ENCODE data around the gene CPLX1.
"Not testable (repeated sequence)": the region's sequence is repeated elsewhere in the genome, so short reads cannot be mapped to it uniquely, and the experiment has no call there.

CPLX1 gene

DNA sequence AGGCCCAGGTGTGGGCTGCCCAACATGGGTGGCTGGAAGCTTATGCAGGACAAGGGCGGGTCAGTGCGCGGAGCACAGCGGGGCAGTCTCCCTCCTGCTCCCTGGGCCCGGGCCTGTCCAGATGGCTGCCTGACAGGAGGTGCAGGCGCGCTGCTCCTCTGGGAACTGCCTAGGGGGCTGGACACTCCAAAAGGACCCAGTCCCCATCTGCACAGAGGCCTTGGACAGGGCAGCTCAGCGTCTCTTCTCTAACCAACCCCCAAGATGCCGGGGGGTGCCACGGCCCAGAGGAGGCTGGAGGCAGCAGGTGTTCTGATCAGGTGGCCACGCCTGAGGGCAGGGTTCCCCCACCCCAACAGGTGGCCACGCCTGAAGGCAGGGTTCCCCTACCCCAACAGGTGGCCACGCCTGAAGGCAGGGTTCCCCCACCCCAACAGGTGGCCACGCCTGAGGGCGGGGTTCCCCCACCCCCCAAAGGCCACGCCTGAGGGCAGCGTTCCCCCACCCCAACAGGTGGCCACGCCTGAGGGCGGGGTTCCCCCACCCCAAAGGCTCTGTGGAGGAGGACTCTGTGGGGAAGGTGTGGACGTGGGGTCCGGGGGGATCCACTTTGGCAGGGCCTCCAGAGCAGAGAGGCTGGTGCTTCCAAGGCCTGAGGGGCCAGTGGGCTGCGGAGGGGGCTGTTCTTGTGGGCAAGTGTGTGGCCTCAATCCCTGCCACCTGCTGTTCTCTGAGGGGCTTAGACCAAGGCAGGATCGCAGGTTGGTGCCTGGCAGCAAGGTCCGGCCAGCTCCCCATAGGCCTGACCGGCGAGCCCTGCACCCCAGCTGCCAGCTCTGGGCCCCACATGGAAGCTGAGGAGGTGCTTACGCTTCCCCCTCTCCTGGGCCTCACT is 36.1 kb downstream of the CPLX1 start:
- DNase-seq = no peak

DNA sequence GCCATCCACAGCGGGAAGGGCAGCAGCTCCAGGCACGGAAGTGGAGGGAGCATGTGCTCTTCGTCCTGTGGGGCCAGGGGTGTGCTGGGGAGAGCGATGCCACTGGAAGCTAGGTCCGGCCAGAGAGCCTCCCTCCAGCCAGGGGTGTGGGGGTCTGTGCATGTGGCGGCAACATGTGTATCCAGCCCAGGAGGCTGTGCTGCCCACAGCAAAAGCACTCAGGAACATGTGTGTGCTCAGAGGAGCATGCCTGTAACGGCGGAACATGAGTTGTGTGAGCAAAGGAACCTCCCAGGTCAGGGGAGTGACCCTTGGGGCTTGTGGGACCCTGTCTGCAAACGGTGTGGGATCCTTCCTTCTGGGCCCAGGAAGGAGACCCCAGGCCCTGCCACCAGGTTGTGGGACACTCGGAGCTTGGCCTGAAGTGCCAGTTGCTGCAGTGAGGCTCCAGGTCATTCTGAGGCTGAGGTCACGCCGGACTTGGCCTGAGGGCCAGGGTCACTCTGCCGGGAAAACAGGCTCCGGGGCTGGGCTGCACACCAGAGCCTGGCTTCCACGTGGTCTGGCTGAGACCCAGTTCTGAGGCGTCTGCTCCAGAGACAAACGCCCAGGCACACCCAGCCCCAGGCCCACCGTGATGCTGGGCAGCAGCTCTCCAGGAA is 37.2 kb downstream of the CPLX1 start:
- DNase-seq = no peak

DNA sequence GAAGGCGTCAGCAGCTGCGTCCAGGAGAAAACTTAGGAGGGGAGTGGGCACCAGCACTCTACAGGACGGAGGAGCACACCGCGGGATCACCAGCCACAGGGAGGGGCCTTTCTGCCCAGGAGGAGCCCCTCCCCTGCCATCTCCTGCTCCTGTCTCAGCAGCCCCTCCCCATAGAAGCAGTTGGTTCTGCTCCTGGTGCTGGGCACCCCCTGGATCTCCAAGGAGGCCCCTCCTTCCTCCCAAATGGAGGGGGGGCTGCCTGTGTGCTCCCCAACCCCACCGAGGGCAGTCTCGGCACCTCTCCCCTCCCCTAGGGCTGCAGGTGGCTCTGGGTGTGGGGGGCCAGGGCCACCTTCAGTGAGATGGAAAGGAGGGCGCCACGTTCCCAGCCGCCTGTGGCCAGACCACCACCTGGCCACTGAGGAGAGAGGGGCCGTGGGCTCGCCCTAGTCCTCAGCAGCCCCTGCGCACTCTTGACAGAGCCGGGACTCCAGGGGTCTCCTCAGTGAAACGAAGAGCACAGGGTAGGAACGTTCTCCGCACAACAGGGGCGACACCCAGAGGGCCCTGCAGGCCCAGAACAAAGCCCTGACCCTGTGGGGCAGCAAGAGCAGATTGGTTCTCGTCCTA is 37.8 kb downstream of the CPLX1 start:
- no peak for DNase-seq

DNA sequence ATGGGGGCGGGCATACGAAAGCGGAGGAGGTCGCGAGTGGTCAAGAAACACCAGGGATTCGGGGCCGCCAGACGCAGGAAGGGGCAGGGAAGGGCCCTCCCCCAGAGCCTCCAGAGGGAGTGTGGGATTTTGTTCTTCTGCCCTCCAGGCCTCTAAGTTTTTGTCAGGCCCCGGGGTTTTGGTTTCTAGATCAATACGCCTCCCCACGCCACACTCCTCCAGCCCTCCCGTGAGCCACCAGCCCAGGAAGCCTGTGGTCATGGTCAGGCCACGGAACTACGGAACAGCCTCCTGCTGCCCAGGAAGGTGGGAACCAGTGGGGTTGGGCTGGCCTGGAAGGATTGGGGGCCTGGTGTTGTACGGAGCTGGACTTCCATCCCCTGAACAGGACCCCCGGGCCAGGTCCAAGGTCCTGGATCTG is 38.4 kb downstream of the CPLX1 start:
- no peak for DNase-seq

DNA sequence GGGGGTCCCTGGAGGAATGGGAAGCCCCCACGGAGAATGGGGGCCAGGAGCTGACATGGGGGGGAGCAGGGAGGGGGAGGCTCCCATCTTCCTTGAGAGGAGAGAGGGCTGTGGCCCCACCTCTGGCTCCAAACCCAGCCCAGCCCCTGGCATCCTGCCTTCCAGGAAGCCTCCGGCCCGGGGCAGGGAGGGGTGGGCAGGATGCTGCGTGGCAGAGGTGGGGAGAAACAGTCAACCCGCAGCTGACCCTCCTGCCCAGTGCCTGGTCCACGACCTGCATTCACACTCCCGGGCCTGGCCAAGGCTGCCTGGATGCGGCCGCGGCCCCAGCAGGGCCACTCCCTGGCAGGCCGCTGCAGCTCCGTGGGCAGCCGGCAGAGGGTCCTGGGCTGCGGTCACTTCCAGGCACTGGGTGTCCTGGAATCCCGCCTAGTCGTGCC is 39.0 kb downstream of the CPLX1 start:
- DNase-seq = no peak

DNA sequence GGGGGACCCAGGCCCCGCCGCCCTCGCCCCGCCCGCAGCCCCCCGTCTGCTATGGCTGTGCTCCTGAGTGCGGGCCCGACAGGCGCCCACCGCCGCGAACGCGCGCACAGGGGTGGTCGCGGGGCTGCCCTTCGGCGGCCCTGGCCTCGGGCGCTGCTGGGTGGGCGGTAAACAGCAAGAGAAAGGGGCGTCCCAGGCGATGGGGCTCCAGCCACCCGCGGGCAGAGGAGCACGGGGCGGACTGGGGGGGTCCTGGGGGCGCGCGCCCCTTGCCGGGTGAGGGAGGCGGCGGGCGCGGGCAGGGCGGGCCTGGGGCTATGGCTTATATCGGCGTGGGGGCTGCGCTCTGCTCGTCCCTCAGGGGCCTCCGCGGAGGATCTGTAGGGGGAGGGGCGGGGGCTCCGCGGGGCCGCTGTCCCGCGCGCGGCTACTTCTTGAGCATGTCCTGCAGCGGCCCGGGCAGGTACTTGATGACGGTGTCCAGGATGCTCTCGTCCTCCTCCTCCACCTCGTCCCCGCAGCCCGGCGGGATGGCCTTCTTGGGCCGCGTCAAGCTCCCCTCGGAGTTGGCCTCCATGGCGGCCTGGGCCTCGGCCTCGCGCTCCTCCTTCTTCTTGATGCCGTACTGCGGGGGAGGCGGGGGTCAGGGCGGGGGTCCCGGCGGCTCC is 39.7 kb downstream of the CPLX1 start:
- DNase-seq = no peak

DNA sequence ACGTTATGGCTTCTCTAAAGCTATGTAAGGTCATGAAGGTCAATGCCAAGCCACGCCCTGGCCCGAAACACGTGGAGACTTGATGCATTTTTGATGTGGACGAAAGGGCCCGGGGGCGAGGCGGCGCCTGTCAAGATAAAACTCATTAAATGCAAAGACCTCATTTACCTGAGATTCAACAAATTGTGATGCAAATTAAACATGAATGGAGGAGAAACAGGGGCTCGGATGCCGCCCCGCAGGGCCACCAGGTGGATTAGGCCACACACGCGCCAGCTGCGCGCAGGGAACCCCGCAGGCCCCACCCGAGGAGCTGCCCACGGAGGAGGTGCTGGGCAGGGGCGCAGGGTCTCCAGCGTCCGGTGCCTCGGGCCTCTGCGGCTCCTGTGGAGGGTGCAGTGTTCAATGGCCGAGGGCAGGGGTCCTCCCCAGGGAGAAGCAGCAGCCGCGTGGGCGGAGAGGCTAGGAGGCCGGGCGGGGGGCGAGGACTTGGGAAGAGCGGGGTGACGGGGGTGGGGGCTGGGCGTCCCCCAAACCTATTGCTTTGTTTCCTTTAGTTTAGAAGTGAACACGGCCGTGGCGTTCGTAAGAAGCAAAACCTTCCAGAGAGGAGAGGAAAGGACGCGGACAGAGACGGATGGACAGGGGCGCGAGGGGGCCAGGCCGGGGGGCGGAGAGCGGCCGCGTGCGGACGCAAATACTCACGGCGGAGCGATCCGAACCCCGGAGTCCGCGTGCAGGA is 40.4 kb downstream of the CPLX1 start:
- DNase-seq = no peak

DNA sequence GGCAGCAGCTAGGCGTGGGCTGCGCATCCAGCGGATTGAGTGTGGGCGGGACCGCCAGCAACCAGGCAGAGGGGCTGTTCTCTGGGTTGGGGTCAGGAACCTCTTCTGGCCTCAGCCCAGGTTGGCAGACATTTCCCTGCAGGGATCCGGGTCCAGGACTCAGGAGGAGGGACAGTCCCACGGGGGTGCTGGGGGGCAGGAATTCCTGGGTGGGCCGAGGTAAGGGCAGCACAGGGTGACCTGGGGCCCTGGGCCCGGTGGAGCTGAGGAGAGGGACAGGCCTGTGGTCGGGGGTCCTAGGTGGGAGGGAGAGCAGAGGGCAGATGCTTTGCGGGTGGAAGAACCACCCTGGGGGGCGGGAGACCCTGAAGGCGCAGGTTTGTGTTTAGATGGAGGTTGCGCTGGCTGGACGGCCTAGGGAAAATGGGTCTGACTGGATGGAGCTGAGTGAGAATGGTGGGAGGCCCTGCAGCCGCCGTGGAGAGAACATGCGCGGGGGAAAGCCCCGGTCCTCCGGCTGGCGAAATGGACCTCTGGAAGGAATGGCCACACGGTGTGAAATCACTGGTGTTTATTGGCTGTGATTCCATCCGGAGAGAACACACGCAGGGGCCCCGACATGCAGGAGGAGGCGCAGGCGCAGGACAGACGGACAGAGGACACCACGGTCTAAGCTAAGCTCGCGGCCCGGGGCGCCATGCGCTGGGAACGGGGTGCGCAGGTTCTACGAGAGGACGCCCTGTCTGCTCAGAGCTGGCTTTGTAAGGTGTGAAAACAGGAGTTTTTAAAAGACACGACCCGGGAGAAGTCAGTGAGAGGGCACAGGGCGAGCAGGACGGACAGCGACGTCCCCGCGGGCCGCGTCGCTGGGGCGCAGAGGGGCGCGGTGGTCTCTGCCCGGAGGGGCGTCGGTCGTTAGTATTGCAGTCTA is 41.3 kb downstream of the CPLX1 start:
- no peak for DNase-seq

DNA sequence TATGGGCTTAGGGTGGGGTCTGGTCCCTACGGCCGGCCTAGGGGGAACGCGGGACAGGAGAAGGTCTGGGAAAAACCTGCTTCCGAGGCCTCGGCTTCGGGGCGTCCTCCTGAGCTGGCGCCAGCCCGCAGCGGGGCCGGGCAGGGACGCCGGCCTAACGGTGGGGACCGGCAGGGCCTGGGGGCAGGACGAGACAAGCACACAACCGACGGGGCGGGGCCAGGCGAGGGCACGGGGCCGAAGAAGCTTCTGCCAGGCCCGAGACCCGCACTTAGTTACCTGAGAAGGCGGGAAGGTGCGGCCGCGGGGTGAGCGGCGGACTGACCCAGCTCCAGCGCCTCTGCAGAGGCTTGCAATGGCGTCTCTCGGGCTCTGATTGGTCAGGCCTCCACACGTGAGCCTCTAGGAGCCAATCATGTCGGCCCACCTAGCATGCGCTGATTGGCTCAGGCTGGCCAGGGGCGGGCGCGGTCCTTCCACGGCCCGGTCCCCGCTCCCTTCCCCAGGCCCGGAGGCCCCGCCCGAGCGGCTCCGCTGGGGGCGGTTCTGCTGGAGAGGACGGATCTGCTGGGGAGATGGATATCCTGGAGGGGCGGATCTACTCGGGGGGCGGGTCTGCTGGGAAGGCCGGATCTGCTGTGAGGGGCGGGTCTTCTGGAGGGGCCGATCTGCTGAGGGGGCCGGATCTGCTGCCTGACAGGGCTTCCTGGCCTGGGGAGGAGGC is 44.3 kb downstream of the CPLX1 start:
- DNase-seq = peak; percentile 99

DNA sequence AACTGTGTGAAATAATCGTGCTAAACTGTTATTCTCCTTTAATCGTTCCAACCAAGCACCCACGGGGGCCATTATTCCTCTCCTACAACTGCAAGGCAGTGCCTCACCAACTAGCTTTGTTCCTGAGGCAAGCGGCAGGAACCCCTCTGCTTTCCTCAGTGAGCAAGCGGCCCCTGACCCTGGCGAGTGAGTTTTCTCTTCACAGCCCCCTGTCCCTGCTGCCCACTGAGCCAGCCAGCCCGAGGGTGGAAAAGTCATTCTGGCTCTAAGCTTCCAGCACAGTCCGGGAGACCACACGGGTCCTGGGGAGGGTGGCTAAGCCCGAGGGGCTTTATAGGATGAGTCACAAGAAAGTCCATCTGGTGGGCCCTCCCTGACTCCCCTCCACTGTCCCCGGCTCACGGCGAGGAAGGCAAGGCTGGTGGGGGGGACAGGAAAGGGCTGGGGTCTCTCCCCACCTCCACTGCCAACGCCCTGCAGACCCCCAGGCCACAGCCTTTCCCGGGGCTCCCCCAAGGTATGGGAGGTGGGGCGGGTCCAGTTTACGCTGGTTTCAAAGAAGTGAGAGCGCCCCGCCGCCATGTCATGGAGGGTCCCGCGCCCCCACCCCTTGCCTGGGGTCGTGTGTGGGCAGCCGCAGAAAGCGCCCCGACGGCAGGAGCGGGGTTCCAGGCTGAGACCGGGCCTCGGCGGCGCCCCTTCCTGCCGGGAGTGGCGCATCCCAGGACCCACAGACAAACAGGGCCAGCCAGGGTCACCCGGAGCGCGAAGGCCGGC is 45.0 kb downstream of the CPLX1 start:
- no peak for DNase-seq

DNA sequence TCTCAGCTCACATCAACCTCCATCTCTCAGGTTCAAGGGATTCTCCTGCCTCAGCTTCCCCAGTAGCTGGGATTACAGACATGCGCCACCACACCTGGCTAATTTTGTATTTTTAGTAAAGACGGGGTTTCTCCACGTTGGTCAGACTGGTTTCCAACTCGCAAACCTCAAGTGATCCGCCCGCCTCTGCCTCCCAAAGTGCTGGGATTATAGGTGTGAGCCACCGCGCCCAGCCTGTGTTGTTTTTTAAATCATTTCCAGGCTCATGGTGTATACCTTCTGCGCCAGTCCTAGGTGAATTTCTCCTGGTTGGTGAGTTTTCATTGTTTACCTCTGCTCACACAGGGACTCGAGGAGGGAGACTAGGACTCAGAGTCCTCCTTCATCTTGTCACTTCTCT is 45.7 kb downstream of the CPLX1 start:
- DNase-seq = not testable (repeated sequence)

DNA sequence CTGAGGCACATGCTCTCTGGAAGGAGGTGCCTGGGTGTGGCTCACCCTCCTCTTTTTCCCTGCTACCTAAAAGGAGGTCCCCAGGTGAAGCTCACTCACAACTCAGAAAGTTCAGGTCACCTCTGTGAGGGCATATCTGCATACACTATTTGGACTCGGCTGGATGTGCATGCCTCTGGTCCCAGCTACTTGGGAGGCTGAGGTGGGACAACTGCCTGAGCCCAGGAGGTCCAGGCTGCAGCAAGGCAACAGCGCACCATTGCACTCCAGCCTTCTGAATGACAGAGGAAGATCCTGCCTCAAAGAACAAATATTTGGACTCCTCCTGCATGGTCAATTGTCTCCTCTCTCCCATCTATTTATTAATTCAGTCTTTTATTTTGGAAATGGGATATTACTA is 46.4 kb downstream of the CPLX1 start:
- DNase-seq = no peak

DNA sequence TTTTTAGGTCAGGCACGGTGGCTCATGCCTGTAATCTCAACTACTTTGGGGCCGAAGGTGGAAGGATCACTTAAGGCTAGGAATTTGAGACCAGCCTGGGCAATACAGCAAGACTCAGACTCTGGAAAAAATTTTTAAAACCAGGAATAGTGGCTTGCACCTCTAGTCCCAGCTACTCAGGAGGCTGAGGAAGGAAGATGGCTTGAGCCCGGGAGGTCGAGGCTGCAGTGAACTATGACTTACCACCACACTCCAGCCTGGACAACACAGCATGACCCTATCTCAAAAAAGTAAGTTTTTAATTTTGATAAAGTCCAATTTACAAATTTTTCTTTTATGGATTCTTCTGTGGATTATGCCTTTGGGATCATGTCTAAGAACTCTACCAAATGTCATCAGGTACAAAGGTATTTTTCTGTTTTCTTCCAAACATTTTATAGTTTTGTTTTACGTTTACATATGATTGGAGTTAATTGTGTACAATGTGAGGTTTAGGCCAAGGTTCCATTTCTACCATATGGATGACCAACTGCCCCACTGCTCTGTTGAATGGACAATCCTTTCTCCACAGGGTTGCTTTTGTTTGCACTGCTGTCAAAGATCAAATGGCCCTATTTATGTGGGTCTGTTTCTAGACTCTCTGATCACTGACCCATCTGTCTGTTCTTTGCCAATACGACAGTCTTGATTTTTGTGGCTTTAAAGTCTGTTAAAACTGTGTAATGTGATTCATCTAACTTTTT is 48.2 kb downstream of the CPLX1 start:
- DNase-seq = no peak

DNA sequence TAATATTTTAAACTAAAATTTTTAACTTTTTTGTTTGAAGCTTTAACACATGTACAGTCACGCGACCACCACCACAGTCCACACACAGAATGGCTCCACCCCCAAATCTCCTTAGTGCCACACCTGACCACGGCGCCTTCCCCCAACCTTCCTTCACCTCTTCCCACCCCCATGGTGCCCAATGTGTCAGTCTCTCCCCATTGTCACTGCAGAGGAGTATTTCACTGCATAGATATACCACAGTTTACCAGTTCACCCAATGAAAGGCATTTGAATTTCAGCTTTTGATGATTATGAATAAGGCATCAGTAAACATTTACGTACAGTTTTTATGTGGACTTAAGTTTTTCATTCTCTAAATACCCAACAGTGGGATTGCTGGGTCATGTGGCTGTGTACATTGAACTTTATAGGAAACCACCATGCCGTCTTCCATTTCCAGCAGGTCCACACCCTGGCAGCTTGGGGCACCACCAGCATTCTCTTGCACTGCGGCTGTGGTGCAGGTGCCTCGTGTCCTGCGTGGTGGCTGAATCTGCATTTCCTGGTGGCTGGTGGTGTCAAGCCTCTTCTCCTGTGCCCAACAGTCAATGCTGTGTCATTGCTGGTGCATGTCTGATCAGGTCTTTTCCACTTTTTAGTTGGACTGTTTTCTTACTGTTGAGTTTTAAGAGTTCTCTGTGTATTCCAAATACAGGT is 49.0 kb downstream of the CPLX1 start:
- no peak for DNase-seq

DNA sequence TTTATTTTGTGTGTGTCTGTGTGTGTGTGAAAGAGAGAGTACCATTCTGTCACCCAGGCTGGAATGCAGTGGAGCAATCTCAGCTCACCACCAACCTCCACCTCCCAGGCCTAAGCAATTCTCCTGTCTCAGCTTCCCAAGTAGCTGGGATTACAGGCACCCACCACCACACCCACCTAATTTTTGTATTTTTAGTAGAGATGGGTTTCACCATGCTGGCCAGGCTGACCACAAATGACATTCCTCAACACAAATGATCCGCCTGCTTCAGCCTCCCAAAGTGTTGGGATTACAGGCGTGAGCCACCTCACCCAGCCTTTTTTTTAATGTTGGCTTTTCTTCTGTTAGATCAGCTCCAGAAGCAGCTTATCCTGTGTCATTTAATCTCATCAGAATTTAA is 50.4 kb downstream of the CPLX1 start:
- DNase-seq = not testable (repeated sequence)

DNA sequence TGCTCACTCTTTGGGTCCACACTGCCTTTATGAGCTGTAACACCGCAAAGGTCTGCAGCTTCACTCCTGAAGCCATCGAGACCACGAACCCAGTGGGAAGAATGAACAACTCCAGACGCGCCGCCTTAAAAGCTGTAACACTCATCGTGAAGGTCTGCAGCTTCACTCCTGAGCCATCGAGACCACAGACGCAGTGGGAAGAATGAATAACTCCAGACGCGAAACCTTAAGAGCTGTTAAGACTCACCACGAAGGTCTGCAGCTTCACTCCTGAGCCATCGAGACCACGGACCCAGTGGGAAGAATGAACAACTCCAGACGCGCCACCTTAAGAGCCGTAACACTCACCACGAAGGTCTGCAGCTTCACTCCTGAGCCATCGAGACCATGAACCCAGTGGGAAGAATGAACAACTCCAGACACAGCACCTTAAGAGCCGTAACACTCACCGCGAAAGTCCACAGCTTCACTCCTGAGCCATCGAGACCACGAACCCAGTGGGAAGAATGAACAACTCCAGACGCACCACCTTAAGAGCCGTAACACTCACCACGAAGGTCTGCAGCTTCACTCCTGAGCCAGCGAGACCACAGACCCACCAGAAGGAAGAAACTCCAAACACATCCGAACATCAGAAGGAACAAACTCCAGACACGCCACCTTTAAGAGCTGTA is 51.4 kb downstream of the CPLX1 start:
- DNase-seq = not testable (repeated sequence)

DNA sequence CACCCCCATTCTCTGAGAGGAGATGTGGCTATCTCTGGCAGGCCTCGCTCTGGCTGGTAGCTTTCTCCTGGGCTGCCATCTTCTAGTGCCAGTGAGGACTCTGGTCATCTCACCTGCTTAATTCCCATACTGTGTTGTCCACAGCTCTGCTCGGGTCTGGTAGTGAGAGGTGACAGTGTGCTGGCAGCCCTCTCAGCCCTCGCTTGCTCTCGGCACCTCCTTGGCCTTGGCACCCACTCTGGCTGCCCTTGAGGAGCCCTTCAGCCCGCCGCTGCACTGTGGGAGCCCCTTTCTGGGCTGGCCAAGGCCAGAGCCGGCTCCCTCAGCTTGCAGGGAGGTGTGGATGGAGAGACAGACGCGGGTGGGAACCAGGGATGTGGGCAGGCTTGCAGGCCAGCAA is 52.7 kb downstream of the CPLX1 start:
- DNase-seq = no peak

DNA sequence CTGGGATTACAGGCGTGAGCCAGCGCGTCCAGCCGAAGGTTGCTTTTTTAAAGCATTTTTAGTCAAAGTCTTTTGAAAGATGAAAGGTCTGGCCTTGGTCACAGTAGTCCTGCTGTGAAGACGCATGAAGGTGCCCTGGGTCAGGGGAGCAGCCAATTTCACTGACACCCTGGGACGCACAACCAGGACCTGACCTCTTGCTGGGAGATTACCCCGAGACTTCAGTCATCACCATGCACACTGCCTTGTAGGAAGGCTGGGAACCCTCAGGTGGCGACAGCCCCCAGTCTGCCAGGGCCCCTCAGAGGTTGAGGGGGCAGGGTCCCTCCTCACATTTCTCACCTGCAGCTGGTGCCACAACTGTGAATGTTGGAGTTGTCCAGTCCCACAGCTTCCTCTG is 53.2 kb downstream of the CPLX1 start:
- DNase-seq = no peak

Measured in stimulated activated naive CD4-positive, alpha-beta T cell treated with Interleukin-2 at 50 U/mL for 16 hours (primary cell).